ENCODE measurements around the gene CBL.
"Not testable (repeated sequence)": the region's sequence is repeated elsewhere in the genome, so short reads cannot be mapped to it uniquely, and the experiment has no call there.

Gene CBL

DNA sequence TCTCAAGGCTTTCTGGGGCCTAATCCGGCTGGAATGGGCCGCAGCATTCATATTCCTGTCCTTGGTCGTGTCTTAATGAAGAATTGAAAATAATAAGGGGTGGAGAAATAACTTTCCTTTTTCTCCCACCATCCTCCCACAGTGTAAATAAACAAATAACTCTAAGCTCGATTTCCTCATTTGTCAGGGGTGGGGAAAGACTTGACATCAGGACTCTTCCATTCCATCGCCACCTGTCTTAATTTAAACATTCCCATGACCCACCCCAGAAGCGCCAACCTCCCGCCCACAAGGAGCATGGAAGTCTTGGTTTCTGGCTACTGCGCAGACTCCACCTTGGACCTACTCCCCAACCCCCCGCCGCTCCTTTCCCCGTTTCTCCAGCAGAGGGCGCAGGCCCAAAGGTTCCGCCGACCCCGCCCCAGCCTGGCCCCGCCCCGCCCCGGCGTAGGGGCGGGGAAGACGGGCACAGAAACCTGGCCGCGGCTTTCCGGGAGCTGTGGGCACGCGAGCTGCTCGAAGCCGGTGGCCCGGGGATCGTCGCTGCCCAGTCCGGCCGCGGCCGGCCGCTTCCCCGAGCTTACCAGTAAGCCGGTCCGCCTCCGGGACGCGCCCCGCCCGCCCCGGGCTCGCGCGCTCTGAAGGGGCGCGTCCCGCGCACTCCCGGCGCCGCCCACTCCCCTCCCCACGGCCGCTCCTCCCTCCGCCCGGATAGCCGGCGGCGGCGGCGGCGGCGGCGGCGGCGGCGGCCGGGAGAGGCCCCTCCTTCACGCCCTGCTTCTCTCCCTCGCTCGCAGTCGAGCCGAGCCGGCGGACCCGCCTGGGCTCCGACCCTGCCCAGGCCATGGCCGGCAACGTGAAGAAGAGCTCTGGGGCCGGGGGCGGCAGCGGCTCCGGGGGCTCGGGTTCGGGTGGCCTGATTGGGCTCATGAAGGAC lies at the start of gene CBL:
Gene CBL, plus strand, starts transcription at position 766 of the 937 bp plus-strand sequence. Its CDS starts 79 bp downstream, at position 845.
- peak; percentile 88 for DNase-seq

DNA sequence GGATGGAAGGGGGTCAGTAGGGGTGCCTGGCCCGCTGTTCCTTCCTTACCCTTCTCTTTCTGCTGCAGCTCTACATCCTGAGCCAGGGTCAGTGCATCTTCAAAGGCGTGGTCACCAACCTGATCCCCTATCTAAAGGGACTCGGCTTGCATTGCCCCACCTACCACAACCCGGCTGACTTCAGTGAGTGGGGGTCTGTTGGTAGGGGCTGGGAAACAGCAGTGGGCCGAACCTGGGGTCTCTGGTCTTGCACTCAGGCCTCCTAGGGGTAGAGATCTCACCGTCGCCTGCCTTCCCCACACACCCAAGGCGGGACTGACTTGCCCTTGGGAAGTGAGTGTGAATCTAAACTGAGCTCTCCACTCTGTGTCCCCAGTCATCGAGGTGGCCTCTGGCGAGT lies 49.6 kb upstream of the CBL start:
- no peak for DNase-seq

DNA sequence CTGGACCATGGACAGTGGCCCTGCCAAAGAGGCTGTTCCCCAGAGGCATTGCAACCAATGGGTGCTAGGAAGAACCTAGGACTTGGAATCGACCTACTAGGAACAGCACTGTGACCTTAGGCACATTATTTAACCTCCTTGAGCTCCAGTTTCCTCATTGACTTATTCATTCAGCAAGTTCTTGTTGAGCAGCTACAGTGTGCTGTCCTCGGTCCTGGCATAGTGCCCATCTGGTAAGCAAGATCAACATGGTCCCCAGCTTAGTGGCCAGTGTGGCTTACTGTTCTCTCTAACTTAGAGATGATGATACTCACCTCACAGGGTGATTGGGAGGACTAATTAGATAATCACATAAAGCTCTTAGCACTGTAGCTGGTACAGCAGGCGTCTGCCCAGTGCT lies 49.1 kb upstream of the CBL start:
- no peak for DNase-seq

DNA sequence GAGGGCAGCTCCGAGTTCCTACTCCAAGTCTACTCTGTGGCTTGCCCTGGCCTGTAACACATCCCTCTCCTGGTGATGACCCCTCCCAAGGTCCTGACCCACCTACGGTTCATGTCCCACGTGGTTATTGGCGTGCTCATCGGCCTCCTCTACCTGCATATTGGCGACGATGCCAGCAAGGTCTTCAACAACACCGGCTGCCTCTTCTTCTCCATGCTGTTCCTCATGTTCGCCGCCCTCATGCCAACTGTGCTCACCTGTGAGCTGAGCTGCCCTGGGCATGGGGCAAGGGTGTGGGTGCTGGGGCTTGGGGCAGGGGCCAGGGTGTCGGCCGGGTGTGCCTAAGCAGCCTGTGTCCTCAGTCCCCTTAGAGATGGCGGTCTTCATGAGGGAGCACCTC lies 47.7 kb upstream of the CBL start:
- DNase-seq, result no peak

DNA sequence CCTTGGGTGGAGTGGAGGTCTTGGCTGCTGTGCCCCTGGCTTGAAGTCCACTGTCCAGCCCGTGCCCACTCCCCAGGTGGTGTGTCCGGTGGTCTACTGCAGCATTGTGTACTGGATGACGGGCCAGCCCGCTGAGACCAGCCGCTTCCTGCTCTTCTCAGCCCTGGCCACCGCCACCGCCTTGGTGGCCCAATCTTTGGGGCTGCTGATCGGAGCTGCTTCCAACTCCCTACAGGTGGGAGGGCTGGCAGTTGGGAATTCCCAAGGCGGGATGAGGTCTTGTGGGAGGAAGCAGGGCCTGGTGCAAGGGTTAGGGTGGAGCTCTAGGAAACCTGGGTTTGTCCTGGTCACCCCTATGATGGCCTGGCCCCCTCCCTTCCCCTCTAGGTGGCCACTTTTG lies 46.0 kb upstream of the CBL start:
- no peak for DNase-seq

DNA sequence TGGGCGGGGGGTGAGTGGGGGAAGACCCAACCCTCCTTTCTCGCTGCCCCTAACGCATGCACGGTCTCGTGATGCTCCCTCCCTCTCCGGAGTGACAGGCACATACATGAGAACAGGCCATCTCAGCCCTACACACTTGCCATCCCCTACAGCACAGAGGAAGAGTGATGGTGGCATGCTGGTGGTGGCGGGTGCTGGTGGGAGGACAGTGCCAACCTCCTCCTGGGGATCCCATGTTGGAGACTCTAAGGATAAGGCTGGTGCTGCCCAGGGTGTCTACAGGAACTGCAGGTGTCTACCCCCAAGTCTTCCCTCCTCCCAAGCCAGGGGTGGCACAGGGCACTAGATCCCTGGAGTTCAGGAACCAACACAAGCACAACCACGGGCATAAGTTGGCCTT lies 44.3 kb upstream of the CBL start:
- DNase-seq, result no peak

DNA sequence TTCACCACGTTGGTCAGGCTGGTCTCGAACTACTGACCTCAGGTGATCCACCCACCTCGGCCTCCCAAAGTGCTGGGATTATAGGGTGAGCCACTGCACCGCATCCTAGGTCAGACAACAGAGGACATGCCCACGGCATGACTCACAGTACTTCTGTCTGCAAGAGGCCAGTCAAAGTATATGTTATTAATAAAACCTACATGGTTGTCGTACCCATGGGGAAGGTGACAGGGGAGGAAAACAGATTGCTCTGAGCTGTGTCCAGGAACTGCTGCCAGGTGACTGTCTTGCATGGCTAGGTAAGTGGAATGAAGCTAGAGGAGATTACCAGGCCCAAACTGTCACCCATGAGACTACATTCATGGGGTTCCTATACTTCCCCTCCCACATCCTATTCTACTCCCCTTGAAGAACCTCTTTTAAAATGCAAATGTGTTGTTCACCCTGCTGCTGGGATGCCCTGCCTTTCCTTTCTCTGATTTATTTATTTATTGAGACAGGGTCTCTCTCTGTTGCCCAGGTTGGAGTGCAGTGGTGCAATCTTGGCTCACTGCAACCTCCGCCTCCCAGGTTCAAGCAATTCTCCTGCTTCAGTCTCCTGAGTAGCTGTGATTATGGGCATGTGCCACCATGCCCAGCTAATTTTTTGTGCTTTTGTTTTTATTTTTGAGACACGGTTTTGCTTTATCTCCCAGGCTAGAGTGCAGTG lies 39.6 kb upstream of the CBL start:
- DNase-seq, result no peak

DNA sequence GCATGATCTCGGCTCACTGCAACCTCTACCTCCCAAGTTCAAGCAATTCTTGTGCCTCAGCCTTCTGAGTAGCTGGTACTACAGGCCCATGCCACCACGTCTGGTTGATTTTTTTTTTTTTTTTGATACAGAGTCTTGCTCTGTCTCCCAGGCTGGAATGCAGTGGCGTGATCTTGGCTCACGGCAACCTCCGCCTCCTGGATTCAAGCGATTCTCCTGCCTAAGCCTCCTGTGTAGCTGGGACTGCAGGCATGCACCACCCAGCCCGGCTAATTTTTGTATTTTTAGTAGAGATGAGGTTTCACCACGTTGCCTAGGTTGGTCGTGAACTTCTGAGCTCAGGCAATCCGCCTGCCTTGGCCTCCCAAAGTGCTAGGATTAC lies 39.1 kb upstream of the CBL start:
- DNase-seq, result not testable (repeated sequence)

DNA sequence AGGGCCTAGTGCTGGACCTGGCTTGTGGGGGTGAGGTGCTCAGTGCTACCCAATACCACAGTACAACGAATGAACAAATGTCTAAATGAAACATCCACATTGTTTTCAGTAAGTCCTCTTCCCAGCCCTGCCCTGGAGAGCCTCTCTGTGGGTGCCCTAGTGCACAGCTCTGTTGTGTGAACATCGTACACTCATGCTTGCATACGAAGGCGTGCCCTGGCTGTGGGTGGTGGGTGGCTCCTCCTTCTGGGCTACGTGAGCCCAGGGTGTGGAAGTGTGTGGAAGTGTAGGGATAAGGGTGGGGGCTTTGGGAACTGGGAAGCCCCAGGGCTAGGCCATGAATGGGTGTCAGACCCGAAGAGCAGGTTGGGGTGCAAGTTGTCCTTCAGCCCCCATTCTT lies 38.2 kb upstream of the CBL start:
- DNase-seq, result no peak

DNA sequence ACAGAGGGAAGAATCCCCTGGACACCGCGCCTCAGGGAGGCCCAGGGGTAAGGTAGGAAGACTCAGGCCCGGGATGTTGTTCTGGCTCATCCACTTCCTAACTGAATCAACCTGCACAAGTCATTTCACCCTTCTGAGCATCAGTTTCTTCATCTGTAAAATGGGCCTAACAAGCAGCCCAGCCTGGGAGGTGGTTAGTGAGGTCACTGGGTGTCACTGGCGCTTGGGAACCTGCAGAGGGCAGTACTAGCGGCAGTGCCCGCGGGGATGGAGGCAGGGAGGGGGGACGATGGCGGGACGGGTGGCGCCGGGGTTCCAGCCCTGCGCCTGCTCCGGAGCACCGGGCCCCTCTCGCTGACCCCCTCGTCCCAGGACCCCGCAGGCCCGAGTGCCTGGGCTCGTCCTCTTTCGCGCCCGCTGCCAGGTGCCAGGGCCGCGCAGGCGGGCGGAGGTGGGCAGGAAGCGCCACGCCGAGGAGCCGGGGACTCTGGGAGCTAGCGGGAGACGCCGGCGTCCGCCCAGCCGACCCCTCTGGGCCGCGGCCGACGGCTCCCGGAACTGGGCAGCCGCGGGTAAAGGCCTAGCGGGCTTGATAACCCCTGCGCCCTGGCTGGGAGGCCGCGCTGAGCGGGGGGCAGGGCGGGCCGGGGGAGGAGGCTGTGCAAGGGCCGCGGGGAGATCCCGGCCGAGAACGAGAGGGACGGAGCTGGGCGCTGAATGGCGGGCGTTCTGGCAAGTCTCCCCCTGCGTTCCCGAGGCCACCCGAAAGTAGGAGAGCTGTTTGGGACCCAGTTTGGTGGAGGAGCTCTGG lies 37.5 kb upstream of the CBL start, which contains the start of gene NLRX1:
Gene NLRX1, plus strand, starts transcription at position 255 of the 811 bp plus-strand sequence. CDS start 2,679 bp downstream, outside the sequence.
- peak; percentile 83 for DNase-seq

DNA sequence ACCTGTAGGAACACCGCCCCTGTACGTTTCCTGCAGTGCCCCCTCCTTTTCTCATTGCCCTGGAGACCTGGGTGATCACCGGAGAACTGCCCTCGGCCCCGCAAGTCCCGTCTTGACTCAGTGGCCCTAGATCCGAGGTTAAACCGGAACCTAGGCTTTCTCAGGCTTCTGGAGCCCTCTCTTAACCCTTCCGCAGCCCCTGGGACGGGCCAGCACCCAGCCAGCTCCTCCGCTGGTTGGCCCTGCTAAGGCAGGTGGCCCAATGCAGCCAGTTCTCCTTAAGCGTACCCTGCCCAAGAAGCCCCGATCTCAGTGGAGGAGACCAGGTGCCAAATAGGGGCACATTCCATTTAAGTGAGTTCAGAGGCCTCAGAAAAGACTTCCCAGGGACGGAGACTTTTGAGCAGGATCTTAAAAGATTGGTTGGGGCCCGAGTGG lies 36.8 kb upstream of the CBL start:
- no peak for DNase-seq

DNA sequence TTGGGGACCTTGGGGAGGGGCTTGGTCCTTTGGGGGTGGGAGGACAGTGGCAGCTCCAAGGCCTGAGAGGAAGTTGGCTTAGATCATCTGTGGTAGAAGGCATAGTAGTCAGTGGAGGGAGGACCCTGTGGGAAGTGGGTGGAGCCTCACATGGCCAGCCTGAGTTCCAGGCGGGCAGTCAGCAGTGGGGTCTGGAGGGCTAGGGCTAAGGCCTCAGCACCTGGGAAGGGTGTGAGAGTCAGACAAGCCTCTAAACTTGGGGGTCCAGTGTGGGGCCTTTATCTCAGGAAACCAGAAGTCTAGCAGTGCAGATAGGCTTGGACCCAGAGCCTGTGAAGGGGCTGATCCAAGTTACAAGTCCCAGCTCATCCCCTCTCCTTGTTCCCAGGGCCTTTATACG lies 33.6 kb upstream of the CBL start:
- DNase-seq, result no peak

DNA sequence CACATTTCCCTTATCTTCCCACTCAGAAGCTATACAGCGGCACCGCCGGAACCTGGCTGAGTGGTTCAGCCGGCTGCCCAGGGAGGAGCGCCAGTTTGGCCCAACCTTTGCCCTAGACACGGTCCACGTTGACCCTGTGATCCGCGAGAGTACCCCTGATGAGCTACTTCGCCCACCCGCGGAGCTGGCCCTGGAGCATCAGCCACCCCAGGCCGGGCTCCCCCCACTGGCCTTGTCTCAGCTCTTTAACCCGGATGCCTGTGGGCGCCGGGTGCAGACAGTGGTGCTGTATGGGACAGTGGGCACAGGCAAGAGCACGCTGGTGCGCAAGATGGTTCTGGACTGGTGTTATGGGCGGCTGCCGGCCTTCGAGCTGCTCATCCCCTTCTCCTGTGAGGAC lies 32.7 kb upstream of the CBL start:
- no peak for DNase-seq

DNA sequence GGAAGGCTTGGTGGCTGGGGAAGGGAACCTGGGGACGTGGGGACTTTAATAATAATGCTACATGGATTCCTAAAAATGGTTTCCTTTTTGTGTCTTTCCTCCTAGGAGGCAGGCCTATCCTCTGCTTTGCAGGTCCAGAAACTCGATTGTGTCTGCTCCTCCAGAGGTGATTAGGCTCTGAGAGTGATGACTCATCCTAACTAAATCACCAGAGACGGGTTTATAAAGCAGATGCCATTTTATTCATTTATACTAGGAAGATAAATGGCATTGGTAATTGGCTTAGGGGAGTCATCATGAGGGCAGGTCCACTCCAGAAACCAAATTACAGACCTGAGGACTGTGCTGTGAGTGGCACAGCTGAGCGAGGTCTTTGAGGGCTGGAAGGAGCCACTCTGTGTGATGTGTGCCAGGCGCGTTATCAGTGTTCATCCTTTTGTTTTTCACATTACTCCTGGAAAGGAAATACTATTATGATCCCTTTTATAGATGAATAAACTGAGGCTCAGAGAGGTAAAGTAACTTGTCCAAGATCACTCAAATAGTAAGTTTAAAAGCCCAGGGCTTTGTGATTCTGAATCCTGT lies 30.6 kb upstream of the CBL start:
- no peak for DNase-seq

DNA sequence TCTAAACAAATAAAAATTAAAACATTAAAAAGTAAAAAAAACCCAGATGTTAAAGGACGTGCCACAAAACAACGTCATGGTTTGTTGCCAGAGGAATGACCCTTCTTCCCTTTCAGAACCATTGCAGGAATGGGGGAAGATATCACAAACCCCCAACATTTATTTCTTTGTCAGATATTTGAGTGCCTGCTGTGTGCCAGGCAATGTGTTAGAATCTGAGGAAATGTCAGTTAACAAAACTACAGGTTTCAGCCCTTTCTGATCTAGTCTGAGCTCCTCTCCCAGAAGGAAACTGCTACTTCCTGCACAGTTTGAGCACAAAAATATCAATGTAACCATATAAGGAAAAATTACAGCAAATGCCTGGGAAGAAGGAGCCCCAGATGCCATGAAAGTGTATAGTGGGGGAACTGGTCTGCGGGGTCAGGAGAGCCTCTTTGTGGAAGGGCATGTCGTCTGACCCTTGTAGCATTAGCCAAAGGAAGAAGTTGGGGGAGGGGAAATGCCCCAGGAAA lies 27.9 kb upstream of the CBL start:
- DNase-seq, result no peak

DNA sequence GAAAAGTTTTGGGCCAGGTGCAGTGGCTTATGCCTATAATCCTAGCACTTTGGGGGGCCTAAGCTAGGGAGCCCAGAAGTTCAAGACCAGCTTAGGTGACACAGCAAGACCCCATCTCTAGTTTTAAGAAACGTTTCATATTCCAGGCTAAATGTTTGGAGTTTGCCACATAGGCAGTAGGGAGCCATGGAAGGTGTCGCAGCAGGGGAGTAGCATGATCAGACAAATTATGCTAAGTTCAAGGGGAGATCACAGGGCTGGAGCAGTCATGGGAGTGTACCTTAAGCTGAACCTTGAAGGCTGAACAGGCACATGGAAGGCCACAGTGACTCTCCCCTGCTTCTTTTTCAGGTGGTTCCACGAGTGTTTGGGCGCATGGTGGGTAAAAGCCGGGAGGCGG lies 26.8 kb upstream of the CBL start:
- DNase-seq, result no peak

DNA sequence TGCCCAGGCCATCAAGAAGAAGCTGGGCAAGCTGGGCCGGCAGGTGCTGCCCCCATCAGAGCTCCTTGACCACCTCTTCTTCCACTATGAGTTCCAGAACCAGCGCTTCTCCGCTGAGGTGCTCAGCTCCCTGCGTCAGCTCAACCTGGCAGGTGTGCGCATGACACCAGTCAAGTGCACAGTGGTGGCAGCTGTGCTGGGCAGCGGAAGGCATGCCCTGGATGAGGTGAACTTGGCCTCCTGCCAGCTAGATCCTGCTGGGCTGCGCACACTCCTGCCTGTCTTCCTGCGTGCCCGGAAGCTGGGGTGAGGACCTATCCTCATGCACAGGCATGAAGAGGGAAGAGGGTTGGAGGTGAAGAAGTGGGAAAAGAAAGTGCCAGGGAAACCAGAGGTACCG lies 26.2 kb upstream of the CBL start:
- DNase-seq, result no peak

DNA sequence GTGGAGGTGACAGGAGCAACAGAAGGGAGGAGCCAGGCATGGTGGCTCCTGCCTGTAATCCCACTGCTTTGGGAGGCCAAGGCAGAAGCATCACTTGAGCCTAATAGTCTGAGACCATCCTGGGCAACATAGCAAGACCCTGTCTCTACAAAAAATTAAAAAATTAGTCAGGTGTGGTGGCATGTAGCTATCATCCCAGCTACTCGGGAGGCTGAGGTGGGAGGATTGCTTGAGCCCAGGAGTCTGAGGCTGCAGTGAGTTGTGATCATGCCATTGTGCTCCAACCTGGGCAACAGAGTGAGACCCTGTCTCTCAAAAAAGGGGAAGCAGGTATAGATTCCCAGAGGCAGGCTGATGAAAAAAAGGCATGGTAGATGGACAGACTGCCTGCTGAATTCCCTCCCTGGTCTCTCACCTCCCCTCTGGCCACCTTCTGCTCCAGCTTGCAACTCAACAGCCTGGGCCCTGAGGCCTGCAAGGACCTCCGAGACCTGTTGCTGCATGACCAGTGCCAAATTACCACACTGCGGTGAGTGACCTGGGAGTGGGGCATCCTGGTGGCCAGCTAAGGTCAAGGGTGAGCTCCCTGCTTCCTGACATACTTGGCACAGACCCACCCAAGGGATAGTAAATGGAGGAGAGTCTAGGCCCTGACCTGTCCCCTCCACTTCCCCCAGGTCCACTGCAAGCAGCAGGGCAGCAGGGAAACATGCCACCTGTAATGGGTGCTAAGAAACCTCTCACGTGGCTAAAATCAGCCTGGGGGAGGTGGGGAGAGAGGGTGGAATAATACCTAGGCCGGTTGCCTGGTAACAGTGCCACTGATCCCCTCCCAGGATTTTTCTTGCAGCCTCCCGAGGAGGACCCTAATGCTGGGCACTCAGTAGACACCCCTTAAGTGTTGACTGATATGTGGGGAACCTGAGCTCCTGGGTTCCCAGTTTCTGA lies 25.1 kb upstream of the CBL start:
- no peak for DNase-seq

DNA sequence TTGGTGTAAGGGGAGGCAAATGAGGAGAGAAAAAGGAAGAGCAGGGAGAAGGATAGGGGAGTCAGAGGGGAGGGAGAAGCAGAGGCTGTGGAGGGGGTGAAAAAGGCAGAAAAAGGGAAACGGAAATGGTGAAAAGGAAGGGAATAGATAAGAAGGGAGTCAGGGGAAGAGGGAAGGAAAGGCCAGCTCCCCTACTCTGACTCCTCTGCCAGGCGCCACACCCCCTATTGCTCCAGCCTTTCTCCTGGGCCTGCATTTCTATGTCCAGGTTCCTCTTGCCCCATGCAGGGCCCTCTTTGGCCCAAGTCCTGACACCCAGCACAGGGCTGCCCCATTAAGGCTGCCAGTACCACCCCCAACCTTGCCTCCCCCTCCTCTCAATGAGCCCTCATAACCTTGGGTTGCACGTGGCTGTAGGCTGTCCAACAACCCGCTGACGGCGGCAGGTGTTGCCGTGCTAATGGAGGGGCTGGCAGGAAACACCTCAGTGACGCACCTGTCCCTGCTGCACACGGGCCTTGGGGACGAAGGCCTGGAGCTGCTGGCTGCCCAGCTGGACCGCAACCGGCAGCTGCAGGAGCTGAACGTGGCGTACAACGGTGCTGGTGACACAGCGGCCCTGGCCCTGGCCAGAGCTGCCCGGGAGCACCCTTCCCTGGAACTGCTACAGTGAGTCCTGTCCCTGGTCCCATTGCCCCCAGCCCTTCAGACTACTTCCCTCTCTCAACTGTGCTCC lies 24.3 kb upstream of the CBL start:
- DNase-seq, result peak; percentile 42

DNA sequence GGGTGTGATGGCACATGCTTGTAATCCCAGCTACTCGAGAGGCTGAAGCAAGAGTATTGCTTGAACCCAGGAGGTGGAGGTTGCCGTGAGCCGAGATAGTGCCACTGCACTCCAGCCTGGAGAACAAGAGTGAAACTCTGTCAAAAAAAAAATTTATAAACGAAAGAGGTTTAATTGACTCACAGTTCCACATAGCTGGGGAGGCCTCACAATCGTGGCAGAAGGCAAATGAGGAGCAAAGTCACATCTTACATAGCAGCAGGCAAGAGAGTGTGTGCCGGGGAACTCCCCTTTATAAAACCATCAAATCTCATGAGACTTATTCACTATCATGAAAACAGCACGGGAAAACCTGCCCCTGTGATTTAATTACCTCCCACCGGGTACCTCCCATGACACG lies 21.7 kb upstream of the CBL start:
- not testable (repeated sequence) for DNase-seq

All from RPMI8226 (cell line).